Measurements from ENCODE around the gene RAPSN.
"Not testable (repeated sequence)": the region's sequence is repeated elsewhere in the genome, so short reads cannot be mapped to it uniquely, and the experiment has no call there.

The RAPSN gene

GRCh38 chr11:47460571-47461235 lies 11.8 kb upstream of the RAPSN start:
- TF ChIP-seq FOXP2 (optimal IDR thresholded peaks at IDR 0.05; ENCODE audit: control extremely low read depth, extremely low read length, insufficient read depth) (no peak), EZH2 (IDR thresholded peaks at IDR 0.05) (no peak), POLR2AphosphoS5 (IDR thresholded peaks at IDR 0.05; ENCODE audit: borderline replicate concordance, low read depth, low read length) (0 out of 2 replicates have a peak, but pooled peaks have one; percentile 13)
- no peak overlapping the region for H3K4me3 ChIP-seq
- no peaks in the 10 kb centered on the region for H3K9me3 ChIP-seq (ENCODE audit: low read depth, low read length)
- H3K27ac ChIP-seq, result no peak overlapping the region
- DNase-seq (ENCODE audit: low read depth, low spot score), result no peak
- no peak overlapping the region for H3K9ac ChIP-seq (ENCODE audit: insufficient read length)
- peaks cover 23% of the 10 kb centered on the region for H3K36me3 ChIP-seq (ENCODE audit: insufficient read depth, low read length)

- H3K9ac ChIP-seq (ENCODE audit: insufficient read length); H3K36me3 ChIP-seq (ENCODE audit: insufficient read depth, low read length); H3K9me3 ChIP-seq (ENCODE audit: low read depth, low read length); H3K27ac ChIP-seq; H3K4me3 ChIP-seq: not testable (repeated sequence)
- peak; percentile 35 for DNase-seq (ENCODE audit: low read depth, low spot score)
Observed at GRCh38 chr11:47454258-47454671, 5.3 kb upstream of the RAPSN start.

GRCh38 chr11:47453365-47453764 lies 4.4 kb upstream of the RAPSN start:
- no peak for DNase-seq (ENCODE audit: low read depth, low spot score)
- Histone ChIP-seq H3K9ac (ENCODE audit: insufficient read length) (no peak overlapping the region), H3K4me3 (no peak overlapping the region), H3K27ac (no peak overlapping the region), H3K9me3 (ENCODE audit: low read depth, low read length) (no peaks in the 10 kb centered on the region), H3K36me3 (ENCODE audit: insufficient read depth, low read length) (no peaks in the 10 kb centered on the region)
- TF ChIP-seq FOXP2 (optimal IDR thresholded peaks at IDR 0.05; ENCODE audit: control extremely low read depth, extremely low read length, insufficient read depth) (no peak), POLR2AphosphoS5 (IDR thresholded peaks at IDR 0.05; ENCODE audit: borderline replicate concordance, low read depth, low read length) (no peak), EZH2 (IDR thresholded peaks at IDR 0.05) (no peak)

- DNase-seq (ENCODE audit: low read depth, low spot score), result no peak
- Histone ChIP-seq H3K9ac (ENCODE audit: insufficient read length) (no peak overlapping the region), H3K36me3 (ENCODE audit: insufficient read depth, low read length) (no peaks in the 10 kb centered on the region), H3K9me3 (ENCODE audit: low read depth, low read length) (no peaks in the 10 kb centered on the region), H3K27ac (no peak overlapping the region), H3K4me3 (no peak overlapping the region)
- TF ChIP-seq POLR2AphosphoS5 (IDR thresholded peaks at IDR 0.05; ENCODE audit: borderline replicate concordance, low read depth, low read length) (no peak), EZH2 (IDR thresholded peaks at IDR 0.05) (no peak), FOXP2 (optimal IDR thresholded peaks at IDR 0.05; ENCODE audit: control extremely low read depth, extremely low read length, insufficient read depth) (no peak)
Observed at GRCh38 chr11:47451990-47452389, 3.1 kb upstream of the RAPSN start.

- no peak overlapping the region for H3K9ac ChIP-seq (ENCODE audit: insufficient read length)
- H3K9me3 ChIP-seq (ENCODE audit: low read depth, low read length), result no peaks in the 10 kb centered on the region
- DNase-seq (ENCODE audit: low read depth, low spot score), result no peak
- TF ChIP-seq FOXP2 (optimal IDR thresholded peaks at IDR 0.05; ENCODE audit: control extremely low read depth, extremely low read length, insufficient read depth) (no peak), POLR2AphosphoS5 (IDR thresholded peaks at IDR 0.05; ENCODE audit: borderline replicate concordance, low read depth, low read length) (no peak), EZH2 (IDR thresholded peaks at IDR 0.05) (no peak)
- no peak overlapping the region for H3K4me3 ChIP-seq
- H3K27ac ChIP-seq, result no peak overlapping the region
- H3K36me3 ChIP-seq (ENCODE audit: insufficient read depth, low read length), result no peaks in the 10 kb centered on the region
Observed at GRCh38 chr11:47451436-47451835, 2.5 kb upstream of the RAPSN start.

GRCh38 chr11:47449541-47449940 lies 605 bp upstream of the RAPSN start:
- no peak overlapping the region for H3K9ac ChIP-seq (ENCODE audit: insufficient read length)
- no peak overlapping the region for H3K4me3 ChIP-seq
- H3K27ac ChIP-seq, result no peak overlapping the region
- no peak for DNase-seq (ENCODE audit: low read depth, low spot score)
- no peak for TF ChIP-seq POLR2AphosphoS5 (IDR thresholded peaks at IDR 0.05; ENCODE audit: borderline replicate concordance, low read depth, low read length)
- TF ChIP-seq FOXP2 (optimal IDR thresholded peaks at IDR 0.05; ENCODE audit: control extremely low read depth, extremely low read length, insufficient read depth), result no peak
- TF ChIP-seq EZH2 (IDR thresholded peaks at IDR 0.05), result no peak
- no peaks in the 10 kb centered on the region for H3K9me3 ChIP-seq (ENCODE audit: low read depth, low read length)
- H3K36me3 ChIP-seq (ENCODE audit: insufficient read depth, low read length), result no peaks in the 10 kb centered on the region

GRCh38 chr11:47447906-47448305 lies 1.0 kb downstream of the RAPSN start:
- Histone ChIP-seq H3K27ac (no peak overlapping the region), H3K9ac (ENCODE audit: insufficient read length) (no peak overlapping the region), H3K36me3 (ENCODE audit: insufficient read depth, low read length) (no peaks in the 10 kb centered on the region), H3K4me3 (no peak overlapping the region), H3K9me3 (ENCODE audit: low read depth, low read length) (no peaks in the 10 kb centered on the region)
- no peak for DNase-seq (ENCODE audit: low read depth, low spot score)
- TF ChIP-seq POLR2AphosphoS5 (IDR thresholded peaks at IDR 0.05; ENCODE audit: borderline replicate concordance, low read depth, low read length), result no peak
- TF ChIP-seq EZH2 (IDR thresholded peaks at IDR 0.05), result no peak
- TF ChIP-seq FOXP2 (optimal IDR thresholded peaks at IDR 0.05; ENCODE audit: control extremely low read depth, extremely low read length, insufficient read depth), result no peak

- H3K27ac ChIP-seq, result no peak overlapping the region
- H3K9me3 ChIP-seq (ENCODE audit: low read depth, low read length), result no peaks in the 10 kb centered on the region
- H3K36me3 ChIP-seq (ENCODE audit: insufficient read depth, low read length), result no peaks in the 10 kb centered on the region
- no peak overlapping the region for H3K9ac ChIP-seq (ENCODE audit: insufficient read length)
- no peak for TF ChIP-seq EZH2 (IDR thresholded peaks at IDR 0.05)
- no peak for TF ChIP-seq POLR2AphosphoS5 (IDR thresholded peaks at IDR 0.05; ENCODE audit: borderline replicate concordance, low read depth, low read length)
- no peak for TF ChIP-seq FOXP2 (optimal IDR thresholded peaks at IDR 0.05; ENCODE audit: control extremely low read depth, extremely low read length, insufficient read depth)
- H3K4me3 ChIP-seq, result no peak overlapping the region
- DNase-seq (ENCODE audit: low read depth, low spot score), result no peak
Observed at GRCh38 chr11:47446833-47447232, 2.1 kb downstream of the RAPSN start.

- Histone ChIP-seq H3K4me3 (no peak overlapping the region), H3K9me3 (ENCODE audit: low read depth, low read length) (no peaks in the 10 kb centered on the region), H3K27ac (no peak overlapping the region), H3K9ac (ENCODE audit: insufficient read length) (no peak overlapping the region), H3K36me3 (ENCODE audit: insufficient read depth, low read length) (no peaks in the 10 kb centered on the region)
- DNase-seq (ENCODE audit: low read depth, low spot score), result no peak
- TF ChIP-seq EZH2 (IDR thresholded peaks at IDR 0.05) (no peak), FOXP2 (optimal IDR thresholded peaks at IDR 0.05; ENCODE audit: control extremely low read depth, extremely low read length, insufficient read depth) (no peak)
Observed at GRCh38 chr11:47445840-47446239, 3.1 kb downstream of the RAPSN start.
